Measurements from ENCODE around the gene TMEM119.

DNA sequence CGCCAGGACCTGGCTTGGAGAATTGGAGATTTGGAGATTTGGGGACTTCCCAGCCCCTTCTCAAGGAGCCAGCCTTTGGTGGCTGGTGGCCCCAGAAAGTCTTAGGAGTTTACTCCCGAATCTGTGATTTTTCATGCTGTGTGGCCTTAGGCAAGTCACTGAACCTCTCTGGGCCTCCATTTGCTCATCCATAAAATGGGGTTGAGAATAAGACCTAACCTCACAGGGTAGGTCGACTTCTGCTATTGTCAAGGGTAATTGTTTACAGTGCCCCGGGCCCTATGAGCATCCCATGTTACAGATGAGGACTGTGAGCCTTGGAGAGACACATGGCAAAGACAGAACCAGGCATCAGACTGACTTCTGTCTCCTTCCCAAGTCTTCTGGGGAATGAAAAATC is 16.2 kb upstream of the TMEM119 start:
- TF ChIP-seq, protein P1, sequence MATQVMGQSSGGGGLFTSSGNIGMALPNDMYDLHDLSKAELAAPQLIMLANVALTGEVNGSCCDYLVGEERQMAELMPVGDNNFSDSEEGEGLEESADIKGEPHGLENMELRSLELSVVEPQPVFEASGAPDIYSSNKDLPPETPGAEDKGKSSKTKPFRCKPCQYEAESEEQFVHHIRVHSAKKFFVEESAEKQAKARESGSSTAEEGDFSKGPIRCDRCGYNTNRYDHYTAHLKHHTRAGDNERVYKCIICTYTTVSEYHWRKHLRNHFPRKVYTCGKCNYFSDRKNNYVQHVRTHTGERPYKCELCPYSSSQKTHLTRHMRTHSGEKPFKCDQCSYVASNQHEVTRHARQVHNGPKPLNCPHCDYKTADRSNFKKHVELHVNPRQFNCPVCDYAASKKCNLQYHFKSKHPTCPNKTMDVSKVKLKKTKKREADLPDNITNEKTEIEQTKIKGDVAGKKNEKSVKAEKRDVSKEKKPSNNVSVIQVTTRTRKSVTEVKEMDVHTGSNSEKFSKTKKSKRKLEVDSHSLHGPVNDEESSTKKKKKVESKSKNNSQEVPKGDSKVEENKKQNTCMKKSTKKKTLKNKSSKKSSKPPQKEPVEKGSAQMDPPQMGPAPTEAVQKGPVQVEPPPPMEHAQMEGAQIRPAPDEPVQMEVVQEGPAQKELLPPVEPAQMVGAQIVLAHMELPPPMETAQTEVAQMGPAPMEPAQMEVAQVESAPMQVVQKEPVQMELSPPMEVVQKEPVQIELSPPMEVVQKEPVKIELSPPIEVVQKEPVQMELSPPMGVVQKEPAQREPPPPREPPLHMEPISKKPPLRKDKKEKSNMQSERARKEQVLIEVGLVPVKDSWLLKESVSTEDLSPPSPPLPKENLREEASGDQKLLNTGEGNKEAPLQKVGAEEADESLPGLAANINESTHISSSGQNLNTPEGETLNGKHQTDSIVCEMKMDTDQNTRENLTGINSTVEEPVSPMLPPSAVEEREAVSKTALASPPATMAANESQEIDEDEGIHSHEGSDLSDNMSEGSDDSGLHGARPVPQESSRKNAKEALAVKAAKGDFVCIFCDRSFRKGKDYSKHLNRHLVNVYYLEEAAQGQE (IDR thresholded peaks at IDR 0.05; ENCODE audit: insufficient read depth in 1 of 2, low read depth in 2 of 2, low read length in 1 of 2): no peak
- TF ChIP-seq CTCF (IDR thresholded peaks at IDR 0.05) (no peak), POLR2AphosphoS5 (IDR thresholded peaks at IDR 0.05; ENCODE audit: low read depth, low read length) (no peak)

All from Panc1 (cell line).